Sigmoid colon (tissue), 7 donors: ENCODE data around the gene COL25A1. TPM values are rescaled to one million over a fixed set of nuclear protein-coding genes. Genes with fewer than 3 reads are reported as not detected.

ENCODE experiments used
- DNase-seq: peaks from one replicate; pipeline ENCODE4 v3.0.0-alpha.2; 2019
- H3K27ac ChIP-seq, 4 donors: fragments of 200-600 bp; sonication (generic); one replicate each; pipeline ENCODE4 v1.5.1; 2016 to 2019; ENCODE audit warnings: mild to moderate bottlenecking in 1 of 4
- H3K27me3 ChIP-seq, 3 donors: fragments of 200-600 bp; sonication (generic); one replicate each; pipeline ENCODE4 v1.5.1; 2019; ENCODE audit warnings: mild to moderate bottlenecking in 1 of 3
- H3K36me3 ChIP-seq, 4 donors: fragments of 200-600 bp; sonication (generic); one replicate each; pipeline ENCODE4 v1.5.1; 2016 to 2019
- H3K4me1 ChIP-seq, 4 donors: fragments of 200-600 bp; sonication (generic); one replicate each; pipeline ENCODE4 v1.5.1; 2017 to 2019
- H3K4me3 ChIP-seq, 4 donors: fragments of 200-600 bp; sonication (generic); one replicate each; pipeline ENCODE4 v1.5.1; 2017 to 2019; ENCODE audit warnings: mild to moderate bottlenecking in 2 of 4, moderate library complexity in 1 of 4
- H3K9me3 ChIP-seq, 4 donors: fragments of 200-600 bp in 3 of 4; sonication (generic) in 3 of 4; one replicate each; pipeline versions ENCODE4 v1.5.1 to v1.6.1; 2013 to 2019
- CTCF ChIP-seq, 4 experiments: fragments of 450-650 bp in 3 of 4; fragments of 200-600 bp in 1 of 4; IDR thresholded peaks; one replicate each; pipeline ENCODE4 v1.5.1; 2016 to 2019; ENCODE audit warnings: antibody characterized with exemption in 4 of 4, mild to moderate bottlenecking in 3 of 4, moderate library complexity in 2 of 4
- EP300 ChIP-seq, 4 donors: sonication (generic); formaldehyde crosslinking; IDR thresholded peaks; one replicate each; pipeline ENCODE4 v1.6.1; 2017; ENCODE audit warnings: antibody characterized with exemption in 4 of 4
- POLR2A ChIP-seq, 2 donors: fragments of 450-650 bp; IDR thresholded peaks; one replicate each; pipeline ENCODE4 v1.6.1; 2016; ENCODE audit warnings: antibody characterized with exemption in 2 of 2, mild to moderate bottlenecking in 2 of 2, moderate library complexity in 2 of 2
- POLR2AphosphoS5 ChIP-seq, 4 donors: sonication (generic); formaldehyde crosslinking; IDR thresholded peaks; one replicate each; pipeline ENCODE4 v1.6.1; 2017; ENCODE audit warnings: antibody characterized with exemption in 4 of 4
- WGBS, 2 donors: extraction: QIAGEN DNeasy Blood & Tissue Kit; methylation state at CpG; one replicate each; pipeline ENCODE4 v1.1.7; 2013; 5-methylcytosine and 5-hydroxymethylcytosine counted together
- intact Hi-C: fragments of 100-400 bp; cut with DNase I; formaldehyde crosslinking; loops from one replicate; pipeline ENCODE4 v1.15.1; 2023
- polyA plus RNA-seq, 3 donors: library from polyadenylated mRNA; stranded (reverse); fragments of 200-250 nt; gene quantifications; one replicate each; pipeline ENCODE4 v1.2.3, GENCODE V29; 2013
- total RNA-seq, 4 donors: library from RNA; depleted of rRNA; stranded (reverse); fragments of >200 nt; gene quantifications; one replicate each; pipeline ENCODE4 v1.1.0, GENCODE V29; 2016
- donor health status: healthy with polysubstance abuse.
- donor health status: Bipolar disorder and iron deficiency.
- donor health status: healthy.

Gene COL25A1
- total and polyA plus RNA-seq, 7 donors = 0.15 to 1.4 (median 0.41) TPM; not detected in 2

GRCh38 chr4:109327641-109328040 lies 25.2 kb upstream of the COL25A1 start:
- whole genome bisulfite sequencing, 2 donors = 94 to 96% methylated on average over 2 of the region's 2 CpGs
- Histone ChIP-seq H3K4me3 (no peak overlapping the region), H3K9me3 (peaks cover 0 to 8% (median 3%) of the 10 kb centered on the region in 4 donors), H3K36me3 (no peaks in the 10 kb centered on the region), H3K4me1 (no peaks in the 10 kb centered on the region), H3K27me3 (no peaks in the 10 kb centered on the region), H3K27ac (no peak overlapping the region)
- no peak for DNase-seq
- intact Hi-C loops = no loop called here
- no peak for TF ChIP-seq CTCF (IDR thresholded peaks at IDR 0.05)

- Histone ChIP-seq H3K27me3 (no peaks in the 10 kb centered on the region), H3K4me3 (no peak overlapping the region), H3K36me3 (no peaks in the 10 kb centered on the region), H3K4me1 (no peaks in the 10 kb centered on the region), H3K27ac (no peak overlapping the region), H3K9me3 (peaks cover 0 to 8% (median 3%) of the 10 kb centered on the region in 4 donors)
- intact Hi-C loops = no loop called here
- TF ChIP-seq POLR2A (IDR thresholded peaks at IDR 0.05) (no peak), EP300 (IDR thresholded peaks at IDR 0.05) (no peak), POLR2AphosphoS5 (IDR thresholded peaks at IDR 0.05) (no peak)
- 88 to 92% methylated on average over 2 of the region's 2 CpGs for WGBS, 2 donors
- DNase-seq = no peak
Measured at GRCh38 chr4:109325698-109326097, 23.2 kb upstream of the COL25A1 start.

GRCh38 chr4:109323348-109323747 lies 20.9 kb upstream of the COL25A1 start:
- no peak for TF ChIP-seq CTCF (IDR thresholded peaks at IDR 0.05)
- TF ChIP-seq POLR2AphosphoS5 (IDR thresholded peaks at IDR 0.05) = no peak
- no peak for TF ChIP-seq EP300 (IDR thresholded peaks at IDR 0.05)
- no peak for TF ChIP-seq POLR2A (IDR thresholded peaks at IDR 0.05)
- intact Hi-C loops = no loop called here
- H3K27me3 ChIP-seq = no peaks in the 10 kb centered on the region
- no peak overlapping the region for H3K4me3 ChIP-seq
- H3K27ac ChIP-seq = no peak overlapping the region
- H3K36me3 ChIP-seq = no peaks in the 10 kb centered on the region
- peaks cover 0 to 8% (median 5%) of the 10 kb centered on the region in 4 donors for H3K9me3 ChIP-seq
- DNase-seq = no peak
- no peaks in the 10 kb centered on the region for H3K4me1 ChIP-seq

- Histone ChIP-seq H3K4me3 (no peak overlapping the region), H3K27ac (no peak overlapping the region), H3K9me3 (peaks cover 0 to 8% (median 5%) of the 10 kb centered on the region in 4 donors), H3K4me1 (no peaks in the 10 kb centered on the region), H3K27me3 (no peaks in the 10 kb centered on the region), H3K36me3 (no peaks in the 10 kb centered on the region)
- intact Hi-C loops = no loop called here
- no peak for DNase-seq
- WGBS, 2 donors = 80 to 85% methylated on average over 1 of the region's 1 CpG
- no peak for TF ChIP-seq EP300 (IDR thresholded peaks at IDR 0.05)
- TF ChIP-seq CTCF (IDR thresholded peaks at IDR 0.05) = no peak
- no peak for TF ChIP-seq POLR2A (IDR thresholded peaks at IDR 0.05)
- no peak for TF ChIP-seq POLR2AphosphoS5 (IDR thresholded peaks at IDR 0.05)
Measured at GRCh38 chr4:109321232-109321631, 18.8 kb upstream of the COL25A1 start.

GRCh38 chr4:109319684-109320083 lies 17.2 kb upstream of the COL25A1 start:
- H3K27ac ChIP-seq = no peak overlapping the region
- intact Hi-C loops = no loop called here
- H3K27me3 ChIP-seq = no peaks in the 10 kb centered on the region
- DNase-seq = no peak
- no peak overlapping the region for H3K4me3 ChIP-seq
- peaks cover 0 to 8% (median 4%) of the 10 kb centered on the region in 4 donors for H3K9me3 ChIP-seq
- no peaks in the 10 kb centered on the region for H3K36me3 ChIP-seq
- no peak for TF ChIP-seq POLR2A (IDR thresholded peaks at IDR 0.05)
- 81 to 86% methylated on average over 2 of the region's 2 CpGs for WGBS, 2 donors
- H3K4me1 ChIP-seq = no peaks in the 10 kb centered on the region

- Histone ChIP-seq H3K27ac (no peak overlapping the region), H3K27me3 (no peaks in the 10 kb centered on the region), H3K9me3 (peaks cover 0 to 8% (median 4%) of the 10 kb centered on the region in 4 donors), H3K4me1 (no peaks in the 10 kb centered on the region), H3K36me3 (no peaks in the 10 kb centered on the region), H3K4me3 (no peak overlapping the region)
- intact Hi-C loops = no loop called here
- 66 to 68% methylated on average over 2 of the region's 2 CpGs for WGBS, 2 donors
- no peak for DNase-seq
- TF ChIP-seq POLR2AphosphoS5 (IDR thresholded peaks at IDR 0.05) (no peak), POLR2A (IDR thresholded peaks at IDR 0.05) (no peak), EP300 (IDR thresholded peaks at IDR 0.05) (no peak), CTCF (IDR thresholded peaks at IDR 0.05) (no peak)
Measured at GRCh38 chr4:109319156-109319555, 16.7 kb upstream of the COL25A1 start.
